ENCODE results near the gene CCDC51. TPM values are rescaled to one million over a fixed set of nuclear protein-coding genes. Genes with fewer than 3 reads are reported as not detected.
A peak's percentile ranks its signal among the peaks of the same experiment; 100 is the strongest.

Gene CCDC51
- total and polyA plus RNA-seq, 7 donors = 9.4 to 22.5 (median 13.3) TPM

DNA sequence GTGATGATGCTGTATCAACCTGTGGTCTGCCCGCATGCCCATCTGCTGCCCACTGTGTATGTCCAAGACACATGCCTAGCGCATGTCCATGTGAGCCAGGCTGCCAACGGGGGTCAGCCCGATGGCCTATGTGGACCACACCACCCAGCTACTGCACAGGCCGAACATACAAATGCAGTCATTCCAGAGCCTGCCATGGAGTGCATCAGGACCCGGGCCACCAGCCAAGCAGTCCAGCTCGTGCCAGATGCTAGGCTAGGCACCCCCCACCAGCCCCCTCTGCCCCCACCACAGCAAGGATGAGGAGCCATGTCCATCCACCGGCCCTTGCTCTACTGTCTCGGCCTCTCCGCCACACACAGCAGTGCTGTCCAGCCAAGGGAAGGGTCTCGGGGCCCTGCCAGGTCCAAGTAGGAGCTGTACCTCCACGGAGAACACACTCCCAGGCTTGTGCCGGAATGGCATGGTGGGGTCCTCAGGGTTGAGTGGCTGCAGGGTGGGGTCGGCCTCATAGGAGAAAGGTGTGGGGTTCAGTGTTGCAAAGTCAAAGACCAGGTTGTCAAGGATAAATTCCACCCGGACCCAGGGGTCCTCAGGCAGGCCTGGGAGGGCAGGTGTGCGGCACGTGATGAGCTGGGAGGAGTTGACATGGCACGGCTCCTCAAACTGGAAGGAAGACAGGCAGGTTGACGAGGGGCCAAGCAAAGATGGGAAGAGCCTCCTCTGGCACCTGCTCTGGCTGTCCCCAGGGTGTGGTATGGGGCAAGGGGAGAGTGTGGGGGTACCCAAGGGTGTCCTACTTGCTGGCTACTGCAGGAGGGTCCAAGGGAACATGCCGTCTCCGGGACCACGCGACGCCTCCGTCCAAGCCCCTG is 25.3 kb downstream of the CCDC51 start:
- Histone ChIP-seq H3K4me3 (no peak overlapping the region), H3K36me3 (peaks cover 52 to 98% (median 82%) of the 10 kb centered on the region in 4 donors), H3K27ac (peak overlapping the region; percentile 32 to 76 (median 66)), H3K4me1 (peaks cover 1 to 30% (median 19%) of the 10 kb centered on the region in 4 donors), H3K27me3 (no peaks in the 10 kb centered on the region), H3K9me3 (no peaks in the 10 kb centered on the region)
- TF ChIP-seq, protein P1, sequence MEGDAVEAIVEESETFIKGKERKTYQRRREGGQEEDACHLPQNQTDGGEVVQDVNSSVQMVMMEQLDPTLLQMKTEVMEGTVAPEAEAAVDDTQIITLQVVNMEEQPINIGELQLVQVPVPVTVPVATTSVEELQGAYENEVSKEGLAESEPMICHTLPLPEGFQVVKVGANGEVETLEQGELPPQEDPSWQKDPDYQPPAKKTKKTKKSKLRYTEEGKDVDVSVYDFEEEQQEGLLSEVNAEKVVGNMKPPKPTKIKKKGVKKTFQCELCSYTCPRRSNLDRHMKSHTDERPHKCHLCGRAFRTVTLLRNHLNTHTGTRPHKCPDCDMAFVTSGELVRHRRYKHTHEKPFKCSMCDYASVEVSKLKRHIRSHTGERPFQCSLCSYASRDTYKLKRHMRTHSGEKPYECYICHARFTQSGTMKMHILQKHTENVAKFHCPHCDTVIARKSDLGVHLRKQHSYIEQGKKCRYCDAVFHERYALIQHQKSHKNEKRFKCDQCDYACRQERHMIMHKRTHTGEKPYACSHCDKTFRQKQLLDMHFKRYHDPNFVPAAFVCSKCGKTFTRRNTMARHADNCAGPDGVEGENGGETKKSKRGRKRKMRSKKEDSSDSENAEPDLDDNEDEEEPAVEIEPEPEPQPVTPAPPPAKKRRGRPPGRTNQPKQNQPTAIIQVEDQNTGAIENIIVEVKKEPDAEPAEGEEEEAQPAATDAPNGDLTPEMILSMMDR (IDR thresholded peaks at IDR 0.05) = no peak
- TF ChIP-seq POLR2AphosphoS5 (IDR thresholded peaks at IDR 0.05) = peak in 1 of 4 donors; percentile 52
- DNase-seq = peak; percentile 81
- intact Hi-C loops (cut with DNase I) = no loop called here
- WGBS, 2 donors = 92 to 93% methylated on average over 25 of the region's 25 CpGs

DNA sequence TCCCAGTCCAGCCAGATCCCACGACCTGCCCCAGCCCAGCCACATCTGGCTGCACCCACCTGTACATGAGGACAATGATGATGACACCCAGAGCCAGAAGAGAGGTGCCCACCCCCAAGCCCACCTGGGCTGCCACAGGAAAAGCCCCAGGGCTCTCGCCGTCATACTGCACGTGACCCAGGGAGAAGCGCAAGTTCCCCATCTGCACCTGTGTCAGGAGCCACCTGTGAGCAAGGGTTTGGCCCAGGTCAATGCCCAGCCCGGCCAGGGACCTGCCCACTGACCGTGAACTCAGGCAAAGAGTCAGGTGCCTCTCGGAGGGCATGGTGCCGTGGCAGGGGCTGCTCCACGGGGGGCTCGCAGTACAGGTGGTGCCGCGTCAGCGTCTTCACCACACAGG is 26.3 kb downstream of the CCDC51 start:
- Histone ChIP-seq H3K36me3 (peaks cover 53 to 98% (median 83%) of the 10 kb centered on the region in 4 donors), H3K27ac (peak overlapping the region; percentile 32 to 76 (median 66)), H3K9me3 (no peaks in the 10 kb centered on the region), H3K4me1 (peaks cover 1 to 30% (median 19%) of the 10 kb centered on the region in 4 donors), H3K27me3 (no peaks in the 10 kb centered on the region), H3K4me3 (no peak overlapping the region)
- DNase-seq = peak; percentile 46
- 89 to 90% methylated on average over 14 of the region's 14 CpGs for WGBS, 2 donors
- TF ChIP-seq POLR2AphosphoS5 (IDR thresholded peaks at IDR 0.05) = no peak
- TF ChIP-seq EP300 (IDR thresholded peaks at IDR 0.05) = no peak
- no peak for TF ChIP-seq POLR2A (IDR thresholded peaks at IDR 0.05)
- TF ChIP-seq, protein P1 (IDR thresholded peaks at IDR 0.05) = no peak
- intact Hi-C loops (cut with DNase I) = no loop called here

DNA sequence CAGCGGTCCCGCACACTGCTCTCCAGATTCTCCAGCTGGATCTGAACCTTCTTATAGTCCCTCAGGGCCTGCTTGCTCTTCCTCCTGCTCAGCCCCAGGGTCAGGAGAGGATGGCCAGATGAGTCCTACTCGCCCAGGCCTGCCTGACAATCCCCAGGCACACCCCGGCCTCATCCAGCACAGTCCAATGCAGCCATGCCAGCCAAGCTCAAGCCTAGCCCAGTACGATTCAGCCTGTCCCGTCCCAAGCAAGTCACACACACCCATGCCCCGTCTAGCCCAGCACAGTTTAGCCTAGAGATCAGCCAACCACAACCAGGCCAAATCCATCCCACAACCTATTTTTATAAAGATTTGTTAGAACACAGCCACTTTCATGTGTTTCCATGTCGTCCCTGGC is 26.8 kb downstream of the CCDC51 start:
- H3K36me3 ChIP-seq = peaks cover 53 to 98% (median 81%) of the 10 kb centered on the region in 4 donors
- peak overlapping the region in 3 of 4 donors; percentile 61 to 76 (median 71) for H3K27ac ChIP-seq
- intact Hi-C loops (cut with DNase I) = no loop called here
- H3K9me3 ChIP-seq = no peaks in the 10 kb centered on the region
- peaks cover under 1 to 30% (median 19%) of the 10 kb centered on the region in 4 donors for H3K4me1 ChIP-seq
- DNase-seq = peak; percentile 67
- WGBS, 2 donors = 86 to 90% methylated on average over 8 of the region's 8 CpGs
- no peak overlapping the region for H3K4me3 ChIP-seq
- TF ChIP-seq, protein P1 (IDR thresholded peaks at IDR 0.05) = no peak
- TF ChIP-seq POLR2AphosphoS5 (IDR thresholded peaks at IDR 0.05) (peak in 1 of 4 donors; percentile 34), POLR2A (IDR thresholded peaks at IDR 0.05) (no peak), EP300 (IDR thresholded peaks at IDR 0.05) (no peak)
- no peaks in the 10 kb centered on the region for H3K27me3 ChIP-seq

DNA sequence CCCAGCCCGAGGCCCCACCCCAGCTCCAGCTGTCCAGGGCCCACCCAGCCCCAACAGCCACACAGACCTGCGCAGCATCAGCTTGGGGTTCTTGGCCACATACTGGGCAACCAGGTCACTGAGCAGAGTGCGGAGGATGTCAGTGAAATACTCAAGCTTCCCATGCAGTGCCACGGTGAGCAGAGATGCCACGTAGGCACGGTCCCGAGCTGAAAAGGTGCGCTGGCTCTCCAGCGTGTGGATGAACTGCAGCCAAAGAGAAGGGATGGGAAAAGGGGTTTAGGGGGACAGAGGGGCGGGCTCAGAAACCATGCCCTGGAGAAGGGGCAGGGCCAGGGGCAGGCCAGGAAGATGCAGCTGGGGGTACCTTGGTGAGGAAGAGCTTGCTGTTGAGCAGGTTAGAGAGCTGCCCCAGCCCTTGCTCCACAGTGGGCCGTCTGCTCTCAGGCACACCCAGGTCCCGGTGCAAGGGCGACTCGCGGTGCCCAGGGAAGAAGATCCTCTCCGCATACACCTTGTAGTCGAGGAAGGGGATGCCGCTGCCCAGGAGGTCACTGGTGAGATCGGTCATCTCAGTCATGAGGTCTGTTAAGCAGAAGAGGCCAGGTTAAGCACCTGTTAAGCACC is 27.4 kb downstream of the CCDC51 start:
- WGBS, 2 donors = 92 to 94% methylated on average over 19 of the region's 19 CpGs
- no peaks in the 10 kb centered on the region for H3K9me3 ChIP-seq
- intact Hi-C loops (cut with DNase I) = no loop called here
- peaks cover 53 to 98% (median 77%) of the 10 kb centered on the region in 4 donors for H3K36me3 ChIP-seq
- H3K27ac ChIP-seq = peak overlapping the region in 3 of 4 donors; percentile 61 to 76 (median 71)
- TF ChIP-seq POLR2A (IDR thresholded peaks at IDR 0.05) = no peak
- H3K4me1 ChIP-seq = peaks cover 0 to 30% (median 19%) of the 10 kb centered on the region in 4 donors
- no peaks in the 10 kb centered on the region for H3K27me3 ChIP-seq
- no peak overlapping the region for H3K4me3 ChIP-seq
- peak; percentile 60 for DNase-seq
